GM18511 (cell line): Measurements from ENCODE around the gene C2orf72.
"Not testable (repeated sequence)": the region's sequence is repeated elsewhere in the genome, so short reads cannot be mapped to it uniquely, and the experiment has no call there.

Experiments used
- ATAC-seq: cut with Tn5 transposase; IDR thresholded peaks from one replicate; pipeline ENCODE4 v1.9.1; 2021; ENCODE audit warnings: mild to moderate bottlenecking, moderate library complexity; ENCODE audit not compliant: unreplicated experiment

The C2orf72 gene

DNA sequence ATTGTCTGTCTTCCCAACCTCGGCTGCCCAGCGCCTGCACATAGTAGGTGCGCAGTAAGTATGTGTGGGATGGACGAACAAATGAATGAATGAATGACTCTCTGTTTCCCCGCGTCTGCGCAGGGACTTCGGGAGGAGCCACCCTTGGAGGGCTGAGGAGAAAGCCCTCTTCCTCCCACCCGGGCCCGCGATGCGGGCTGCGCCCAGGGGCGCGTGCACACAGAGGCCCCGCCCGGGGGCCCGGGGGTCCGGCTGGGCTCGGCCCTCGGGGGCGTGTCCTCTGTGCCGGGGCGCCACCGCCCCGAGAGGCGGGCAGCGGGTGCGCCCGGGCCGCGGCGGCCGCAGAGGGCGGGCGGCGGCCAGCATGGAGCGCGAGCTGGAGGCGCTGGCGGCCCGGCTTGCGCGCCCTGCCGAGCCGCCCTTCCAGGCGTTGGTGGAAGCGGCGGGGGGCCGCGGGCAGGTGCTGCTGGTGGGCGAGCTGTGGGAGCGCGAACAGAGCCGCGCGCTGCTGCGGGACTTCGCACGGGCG, at the start of gene C2orf72:
C2orf72 (plus strand) TSS at position 322 of the 529 bp plus-strand sequence; CDS start at position 365, 43 bp downstream.
- no peak for ATAC-seq

- ATAC-seq = no peak
Observed at GRCh38 chr2:230989731-230990130, 47.6 kb upstream of the C2orf72 start.

- ATAC-seq = no peak
Observed at GRCh38 chr2:230990131-230990898, 47.0 kb upstream of the C2orf72 start.

DNA sequence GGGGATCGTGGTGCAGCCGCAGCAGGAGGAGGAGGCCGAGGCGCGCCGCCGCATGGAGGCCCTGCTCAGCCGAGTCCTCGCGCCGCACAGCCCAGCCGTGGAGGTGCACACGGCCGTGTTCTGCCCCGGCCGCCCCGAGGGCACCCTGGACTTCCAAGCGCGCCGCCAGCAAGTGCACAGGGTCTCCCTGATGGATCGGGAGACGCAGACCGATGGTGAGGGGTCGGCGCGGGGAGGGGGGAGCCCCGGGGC, 46.5 kb upstream of the C2orf72 start:
- no peak for ATAC-seq

DNA sequence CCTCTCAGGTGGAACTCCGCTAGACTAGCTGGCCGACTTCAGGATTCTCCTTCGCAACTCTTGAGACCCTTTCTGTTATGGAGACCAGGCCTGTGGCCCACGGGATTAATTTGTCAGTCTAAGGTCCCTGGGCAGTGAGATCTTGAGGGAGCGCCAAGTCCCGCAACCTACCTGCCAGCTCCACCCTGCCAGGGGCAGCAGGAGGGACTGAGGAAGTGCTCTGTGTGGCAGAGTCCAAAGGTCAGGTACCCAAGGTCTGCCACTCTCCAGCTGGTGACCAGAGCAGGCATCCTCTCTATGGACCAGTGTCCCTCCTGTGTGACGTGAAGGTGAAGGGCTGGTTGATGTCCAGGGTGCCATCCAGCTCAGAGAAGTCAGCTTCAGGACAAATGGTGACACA, 45.7 kb upstream of the C2orf72 start:
- ATAC-seq = no peak

DNA sequence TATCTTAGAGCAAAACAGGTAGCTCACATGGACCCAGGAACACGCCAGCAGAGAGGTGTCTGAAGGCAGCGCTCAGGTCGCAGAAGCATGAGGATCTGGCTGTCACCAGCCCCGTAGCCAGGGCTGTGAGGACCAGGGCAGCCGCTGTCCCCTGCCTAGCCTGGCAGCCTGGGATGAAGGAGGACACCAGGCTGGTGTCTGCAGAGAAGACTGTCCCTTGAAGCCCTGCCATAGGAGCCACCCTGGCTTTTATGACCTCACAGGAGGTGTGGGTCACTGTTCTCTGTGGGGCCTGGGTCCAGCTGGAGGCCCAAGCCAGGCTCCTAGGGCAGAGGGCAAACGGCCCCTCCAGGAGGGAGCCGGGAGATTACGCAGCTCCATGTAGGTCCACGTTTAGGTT, 41.5 kb upstream of the C2orf72 start, which contains the start of gene SPATA3:
SPATA3 (plus strand) TSS at position 301 of the 400 bp plus-strand sequence. CDS start 113 bp downstream, outside the sequence.
- no peak for ATAC-seq

DNA sequence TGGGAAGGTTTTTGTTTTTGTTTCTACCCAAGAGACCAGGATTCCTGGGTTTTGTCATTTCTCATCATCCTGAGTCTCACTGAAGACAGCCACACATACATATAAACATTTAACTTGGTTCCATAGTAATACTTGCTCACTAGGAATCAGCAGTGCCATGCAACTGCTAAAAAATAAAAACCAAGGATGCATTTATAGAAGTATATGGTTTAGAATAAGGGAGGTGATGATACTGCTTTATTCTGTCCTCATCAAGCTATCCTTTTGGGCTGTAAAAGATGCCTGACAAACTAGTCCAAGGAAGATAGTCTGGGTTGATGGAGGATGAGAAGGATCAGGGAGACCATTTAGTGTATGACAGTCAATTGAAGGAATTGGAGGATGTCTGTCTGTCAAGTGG, 40.7 kb upstream of the C2orf72 start:
- no peak for ATAC-seq

GRCh38 chr2:230998882-230999281, 38.4 kb upstream of the C2orf72 start:
- ATAC-seq = no peak

GRCh38 chr2:230999477-230999876, 37.8 kb upstream of the C2orf72 start:
- ATAC-seq = no peak

DNA sequence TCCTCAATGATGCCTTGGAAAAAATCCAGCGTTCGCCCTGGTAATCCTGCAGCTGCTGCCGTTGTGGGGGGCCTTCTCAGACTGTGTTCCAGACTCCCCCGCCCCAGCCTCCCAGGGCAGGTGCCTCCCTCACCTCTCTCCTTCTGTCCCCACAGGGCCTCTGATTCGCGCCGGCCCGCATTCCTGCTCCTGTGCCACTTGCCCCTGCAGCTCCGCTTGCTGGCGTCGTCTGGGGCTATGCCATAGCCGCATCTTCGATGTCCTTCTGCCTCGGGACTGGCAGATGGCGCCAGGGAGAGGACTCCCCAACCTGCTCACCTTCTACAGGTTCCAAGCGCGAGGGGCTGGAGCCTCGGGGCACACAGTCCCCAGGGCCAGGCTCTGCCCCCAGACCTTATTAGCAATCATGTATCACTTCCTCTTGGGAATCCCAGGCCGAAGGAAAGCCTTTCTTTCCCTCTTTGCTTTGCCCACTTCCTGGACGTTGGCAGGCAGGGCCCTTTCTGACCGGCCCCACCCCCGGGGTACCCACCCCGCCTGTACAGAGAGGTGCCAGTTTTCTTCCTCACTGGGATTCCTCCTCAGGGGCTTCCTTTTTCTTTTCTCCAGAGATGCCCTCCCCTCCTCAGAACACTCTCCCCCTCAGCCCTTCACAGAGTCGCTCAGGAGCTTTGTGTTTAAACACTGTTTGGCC, 37.0 kb upstream of the C2orf72 start:
- no peak for ATAC-seq

- ATAC-seq = no peak
Observed at GRCh38 chr2:231001036-231001435, 36.3 kb upstream of the C2orf72 start.

GRCh38 chr2:231001921-231002320, 35.4 kb upstream of the C2orf72 start:
- no peak for ATAC-seq

GRCh38 chr2:231002641-231003040, 34.7 kb upstream of the C2orf72 start:
- no peak for ATAC-seq

GRCh38 chr2:231003186-231003585, 34.1 kb upstream of the C2orf72 start:
- ATAC-seq = no peak

DNA sequence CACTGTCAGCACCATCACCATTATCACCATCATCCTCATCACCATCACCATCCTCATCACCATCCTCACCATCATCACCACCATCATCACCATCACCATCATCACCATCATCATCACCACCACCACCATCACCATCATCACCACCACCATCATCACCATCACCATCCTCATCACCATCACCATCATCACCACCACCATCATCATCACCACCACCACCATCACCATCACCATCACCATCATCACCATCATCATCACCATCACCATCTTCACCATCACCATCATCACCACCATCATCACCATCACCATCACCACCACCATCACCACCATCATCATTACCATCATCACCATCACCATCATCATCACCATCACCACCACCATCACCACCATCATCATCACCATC, 32.4 kb upstream of the C2orf72 start:
- ATAC-seq = not testable (repeated sequence)

- ATAC-seq = no peak
Observed at GRCh38 chr2:231007286-231008098, 29.8 kb upstream of the C2orf72 start.

- no peak for ATAC-seq
Observed at GRCh38 chr2:231008131-231008530, 29.2 kb upstream of the C2orf72 start.

DNA sequence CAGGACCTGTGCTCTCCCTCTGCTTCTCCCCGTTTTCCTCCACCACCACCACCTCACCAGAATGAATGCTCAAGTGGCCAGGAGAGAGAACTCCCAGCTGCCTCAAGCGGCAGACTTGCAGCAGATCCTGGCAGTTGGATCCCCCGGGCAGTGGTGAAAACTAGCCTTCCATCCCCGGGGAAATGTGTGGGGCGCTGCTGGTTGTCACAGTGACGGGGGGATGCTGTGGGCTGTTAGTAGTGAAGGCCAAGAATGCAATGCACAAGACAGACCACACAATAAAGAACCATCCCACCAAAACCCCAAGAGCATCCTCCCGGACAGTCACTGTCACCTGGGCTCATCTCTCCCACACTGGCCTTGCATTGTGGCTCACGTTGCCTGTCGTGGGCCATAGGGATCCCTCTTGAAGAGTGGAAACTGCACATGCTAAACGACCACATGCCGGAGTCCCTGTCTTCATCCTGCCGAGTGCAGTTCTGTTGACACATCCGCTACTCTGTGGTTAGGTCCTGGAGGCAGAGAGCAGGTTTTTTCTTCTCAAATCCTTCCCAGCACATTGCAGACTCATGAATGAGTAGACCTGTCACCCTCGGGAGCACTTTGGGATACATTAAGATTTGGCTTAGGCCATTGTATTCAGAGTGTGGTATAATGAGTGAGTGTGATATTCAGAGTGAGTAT, 27.9 kb upstream of the C2orf72 start:
- ATAC-seq = no peak

- no peak for ATAC-seq
Observed at GRCh38 chr2:231010201-231010730, 27.1 kb upstream of the C2orf72 start.

- no peak for ATAC-seq
Observed at GRCh38 chr2:231011526-231011925, 25.8 kb upstream of the C2orf72 start.

DNA sequence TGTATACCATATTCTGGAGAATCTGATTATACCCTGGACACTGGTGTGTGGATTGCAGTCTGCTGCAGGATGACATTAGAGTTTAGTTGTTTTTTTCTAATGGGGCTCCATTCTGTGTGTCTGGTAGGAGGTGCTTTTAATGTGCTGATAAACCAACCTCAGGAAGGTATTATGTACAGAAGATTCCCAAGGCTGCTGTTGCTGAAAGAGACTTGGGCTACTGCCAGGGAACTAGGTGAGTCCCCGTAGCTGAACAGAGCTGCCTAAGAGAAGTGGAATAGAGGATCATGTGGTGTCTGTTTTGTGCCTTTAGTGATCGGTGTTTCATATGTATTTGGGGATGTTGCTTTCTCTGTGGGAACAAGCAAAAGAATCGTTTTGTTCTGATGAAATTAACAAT, 24.9 kb upstream of the C2orf72 start:
- no peak for ATAC-seq
